Effector CD8-positive, alpha-beta T cell (primary cell): ENCODE results near the gene UGGT2.
"Not testable (repeated sequence)": the region's sequence is repeated elsewhere in the genome, so short reads cannot be mapped to it uniquely, and the experiment has no call there.

ENCODE experiments used
- DNase-seq: peaks from one replicate; lab custom pipeline; 2025; lab: John Stamatoyannopoulos, UW

UGGT2 gene

DNA sequence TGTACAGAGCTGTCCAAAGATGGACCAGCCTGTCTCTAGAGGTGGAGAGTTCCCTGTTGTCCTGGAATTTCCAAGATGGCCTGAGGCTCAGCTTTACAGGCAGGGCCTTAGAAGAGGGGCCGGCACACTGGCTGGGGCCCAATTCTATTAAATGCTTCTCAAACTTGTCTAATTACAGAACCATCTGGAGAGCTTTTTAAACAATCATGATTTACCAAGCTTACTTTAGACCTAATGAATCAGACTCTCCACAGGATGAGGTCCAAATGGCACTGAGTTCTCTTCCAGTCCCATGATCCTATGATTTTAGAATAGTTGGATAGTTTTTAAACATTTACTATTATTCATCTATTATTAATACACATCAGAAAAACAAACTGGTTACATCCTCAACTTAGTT lies 252.8 kb downstream of the UGGT2 start:
- no peak for DNase-seq

DNA sequence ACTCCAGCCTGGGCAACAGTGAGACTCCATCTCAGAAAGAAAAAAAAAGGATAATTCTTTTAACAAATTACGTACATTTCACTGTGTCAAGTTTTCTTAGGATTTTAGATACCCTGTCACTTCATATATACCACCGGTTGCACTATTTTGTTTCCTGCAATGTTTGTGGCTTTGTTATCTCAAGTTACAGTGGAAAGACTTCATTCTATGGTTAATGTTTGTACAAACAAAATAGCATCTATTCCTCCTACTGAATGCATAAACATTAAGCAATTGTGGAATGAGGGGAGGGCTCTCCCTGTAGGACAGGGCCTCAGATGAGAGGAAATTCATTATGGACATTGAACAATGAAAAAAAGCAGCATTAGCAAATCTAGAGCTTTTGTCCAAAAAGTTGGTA lies 256.2 kb downstream of the UGGT2 start:
- DNase-seq, result no peak

DNA sequence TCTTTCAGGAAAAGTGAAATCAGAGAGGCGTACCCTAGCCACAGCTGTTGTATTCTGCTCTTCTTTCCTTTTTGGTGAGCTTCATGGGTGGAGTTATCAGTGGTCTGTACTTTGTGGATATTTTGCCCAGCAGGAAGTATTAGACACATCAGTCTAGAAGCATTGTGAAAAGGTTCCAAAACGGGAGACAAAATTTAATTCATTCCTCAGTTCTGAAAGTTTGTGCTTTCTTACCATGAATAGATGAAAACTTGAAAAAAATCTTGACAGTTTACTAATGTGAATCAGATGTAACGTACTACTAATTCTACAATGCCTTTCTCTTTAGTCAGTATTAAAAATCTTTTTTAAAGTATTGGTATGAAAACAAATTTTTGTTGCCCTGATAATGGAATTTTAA lies 259.4 kb downstream of the UGGT2 start:
- no peak for DNase-seq

DNA sequence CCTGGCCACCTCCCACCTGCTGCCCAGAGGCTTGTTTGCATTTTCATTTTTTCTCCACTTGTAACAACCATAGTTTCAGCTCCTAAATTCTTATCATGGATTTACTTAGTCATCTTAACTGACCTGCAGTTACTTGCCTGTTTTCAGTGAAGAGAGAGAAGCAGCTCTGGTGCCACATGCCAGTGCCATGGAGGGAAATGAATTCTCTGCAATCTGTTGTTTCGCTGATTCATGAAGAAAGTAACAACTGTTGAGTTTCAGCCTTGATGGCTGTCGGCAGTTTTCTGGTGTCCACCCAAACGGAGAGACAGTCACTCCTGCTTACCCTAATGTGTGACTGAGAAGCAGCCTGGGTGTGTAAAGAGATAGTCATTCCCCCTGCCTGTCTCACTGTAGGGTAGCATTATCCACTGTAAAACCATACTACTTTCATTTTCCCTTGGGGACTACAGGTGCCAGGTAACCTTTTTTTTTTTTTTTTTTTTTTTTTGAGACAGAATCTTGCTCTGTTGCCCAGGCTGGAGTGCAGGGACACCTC lies 260.1 kb downstream of the UGGT2 start:
- DNase-seq, result no peak

DNA sequence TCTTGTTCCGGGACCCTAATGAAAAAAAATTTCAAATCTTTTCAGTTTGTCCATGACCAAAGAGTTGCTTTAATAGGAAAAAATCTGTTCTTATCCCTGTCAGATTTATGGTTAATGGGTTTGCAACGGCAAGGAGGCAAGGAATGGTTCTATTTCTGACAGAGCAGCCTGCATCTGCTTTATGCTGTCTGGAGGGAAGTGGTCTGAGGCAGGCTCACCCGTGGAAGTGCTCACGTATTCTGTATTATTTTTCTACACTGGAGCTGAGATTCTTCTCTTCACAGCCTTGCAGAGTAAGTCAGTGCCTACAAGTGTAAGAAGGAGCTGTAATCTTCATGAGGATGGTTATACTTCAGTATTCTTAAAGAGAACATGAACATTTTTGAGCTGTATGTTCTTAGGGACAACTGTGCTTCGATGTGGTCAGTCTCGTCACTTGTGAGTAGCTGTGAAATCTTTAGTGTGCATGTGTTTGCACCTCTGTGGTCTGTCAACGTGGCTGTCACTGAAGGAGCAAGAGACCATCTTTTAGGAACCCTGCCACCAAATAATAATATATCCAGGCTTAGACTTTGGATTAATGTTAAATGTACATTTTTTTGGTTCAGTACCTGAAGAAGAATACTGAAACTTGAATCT lies 262.0 kb downstream of the UGGT2 start:
- no peak for DNase-seq

DNA sequence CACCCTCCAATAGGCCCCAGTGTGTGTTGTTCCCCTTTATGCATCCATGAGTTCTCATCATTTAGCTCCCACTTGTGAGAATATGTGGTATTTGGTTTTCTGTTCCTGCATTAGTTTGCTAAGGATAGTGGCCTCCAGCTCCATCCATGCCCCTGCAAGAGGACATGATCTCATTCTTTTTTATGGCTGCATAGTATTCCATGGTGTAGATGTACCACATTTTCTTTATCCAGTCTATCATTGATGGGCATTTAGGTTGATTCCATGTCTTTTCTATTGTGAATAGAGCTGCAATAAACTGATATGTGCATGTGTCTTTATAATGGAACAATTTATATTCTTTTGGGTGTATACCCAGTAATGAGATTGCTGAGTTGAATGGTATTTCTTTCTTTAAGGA lies 263.9 kb downstream of the UGGT2 start:
- DNase-seq, result not testable (repeated sequence)

DNA sequence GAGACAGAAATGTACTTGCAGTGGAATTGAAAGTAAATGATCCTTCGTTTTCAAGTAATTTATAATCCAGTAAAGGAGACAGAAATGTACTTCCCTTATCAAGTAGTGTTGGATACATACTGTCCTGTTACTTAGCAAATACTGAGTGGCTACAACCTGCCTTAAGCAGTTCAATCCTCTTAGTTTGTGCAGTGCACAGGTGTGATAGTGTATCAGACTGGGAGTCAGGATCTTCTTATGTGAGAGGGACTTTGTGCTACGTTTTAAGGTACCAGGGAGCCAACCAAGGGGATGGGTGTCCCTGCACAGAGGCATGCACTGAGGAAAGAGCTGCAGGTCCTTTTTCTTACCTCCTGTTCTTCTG lies 265.1 kb downstream of the UGGT2 start:
- DNase-seq, result no peak

DNA sequence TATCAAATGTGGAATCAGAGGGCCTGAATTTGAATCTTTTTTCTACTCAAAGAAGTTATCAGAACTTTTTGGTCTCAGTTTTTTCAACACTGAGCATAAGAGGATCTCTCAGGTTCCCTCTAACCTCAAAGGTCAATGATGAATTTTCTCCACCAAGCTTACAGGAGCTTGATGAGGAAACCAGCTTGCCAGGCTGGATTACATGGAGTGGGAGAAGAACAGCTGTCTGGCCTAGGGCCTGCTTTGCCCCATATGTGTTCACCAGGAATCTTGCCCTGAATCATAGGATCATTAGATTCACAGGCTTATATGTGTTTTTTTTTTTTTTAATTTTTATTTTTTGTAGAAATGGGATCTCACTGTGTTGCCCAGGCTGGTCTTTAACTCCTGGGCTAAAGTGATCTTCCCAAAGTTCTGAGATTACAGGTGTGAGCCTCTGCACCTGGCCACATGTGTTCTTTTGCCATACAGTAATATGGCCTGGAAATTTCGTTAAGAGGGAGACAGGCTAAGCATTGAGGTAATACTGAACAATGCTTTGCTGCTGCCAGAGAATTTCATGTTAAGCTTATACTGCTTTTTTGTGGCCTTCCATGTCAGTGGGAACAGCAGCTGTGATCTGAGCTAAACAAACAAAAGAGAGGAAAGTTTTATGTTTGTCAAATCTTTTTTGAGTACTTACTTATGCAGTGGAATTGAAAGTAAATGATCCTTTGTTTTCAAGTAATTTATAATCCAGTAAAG lies 265.7 kb downstream of the UGGT2 start:
- no peak for DNase-seq

DNA sequence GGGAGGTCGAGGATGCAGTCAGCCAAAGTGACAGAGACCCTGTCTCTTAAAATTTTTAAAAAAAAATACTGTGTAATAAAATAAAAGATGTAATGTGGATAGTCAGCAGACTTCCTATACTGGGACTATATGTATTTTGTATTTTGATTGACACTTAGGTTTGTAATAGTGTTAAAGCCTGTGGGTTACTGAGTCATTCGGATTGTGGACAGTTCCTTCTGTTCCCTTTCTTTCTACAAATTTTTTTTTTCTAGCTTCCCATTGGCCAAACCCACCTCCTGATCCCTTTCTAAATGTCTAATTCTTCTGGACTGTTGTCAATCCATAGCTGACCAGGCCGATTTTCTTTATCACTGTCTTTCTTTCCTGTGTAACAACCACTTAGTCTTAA lies 268.3 kb downstream of the UGGT2 start:
- no peak for DNase-seq

DNA sequence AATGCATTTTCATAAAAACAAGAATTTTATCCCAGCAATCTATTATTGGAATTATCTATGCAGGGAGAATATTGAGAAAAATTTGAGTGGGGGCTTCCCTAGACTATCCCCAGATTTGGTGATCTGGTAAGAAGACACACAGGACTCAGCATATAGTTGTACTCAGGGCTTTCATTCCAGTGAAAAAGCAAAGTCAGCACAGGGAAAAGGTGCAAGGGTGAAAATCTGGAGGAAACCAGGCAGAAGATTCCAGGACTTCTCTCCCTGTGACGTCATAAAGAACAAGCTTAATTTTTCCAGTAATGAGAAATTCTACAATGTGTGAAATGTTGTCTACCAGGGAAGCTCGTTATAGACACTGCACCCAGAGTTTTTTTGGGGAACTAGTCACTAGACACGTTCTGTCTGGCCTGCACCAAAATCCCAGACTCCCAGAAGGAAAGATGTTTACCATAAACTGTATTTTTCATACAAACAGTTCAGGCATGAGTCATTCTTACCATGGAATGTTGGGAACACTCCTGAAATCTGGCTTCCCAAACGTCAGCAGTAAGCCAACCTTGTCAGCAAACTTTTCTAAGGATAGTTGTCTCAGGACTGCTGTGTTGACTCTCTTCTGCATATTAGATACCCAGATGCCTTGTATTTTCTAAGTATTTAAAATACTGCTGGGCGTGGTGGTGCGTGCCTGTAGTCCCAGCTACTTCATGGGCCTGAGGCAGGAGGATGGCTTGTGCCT lies 268.9 kb downstream of the UGGT2 start:
- DNase-seq, result no peak

DNA sequence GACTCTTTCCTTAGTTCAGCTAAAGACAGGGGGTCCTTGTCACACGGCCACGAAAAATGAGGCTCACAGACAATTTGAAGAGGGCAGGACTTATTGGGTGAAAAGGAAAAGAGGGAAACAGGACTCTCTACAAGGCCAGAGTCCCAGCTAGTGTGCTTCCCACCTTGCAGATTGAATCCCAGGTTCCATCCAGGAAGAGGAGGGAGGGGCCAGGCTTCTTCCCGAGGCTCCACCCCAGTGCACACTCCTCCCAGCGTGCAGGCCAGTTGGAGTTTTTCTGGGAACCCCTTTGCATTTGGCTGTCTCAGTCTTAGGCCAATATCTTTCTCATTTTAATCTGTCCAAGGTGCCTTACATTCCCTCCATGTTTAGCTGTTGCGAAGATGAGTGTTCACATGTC lies 269.5 kb downstream of the UGGT2 start:
- DNase-seq, result no peak

DNA sequence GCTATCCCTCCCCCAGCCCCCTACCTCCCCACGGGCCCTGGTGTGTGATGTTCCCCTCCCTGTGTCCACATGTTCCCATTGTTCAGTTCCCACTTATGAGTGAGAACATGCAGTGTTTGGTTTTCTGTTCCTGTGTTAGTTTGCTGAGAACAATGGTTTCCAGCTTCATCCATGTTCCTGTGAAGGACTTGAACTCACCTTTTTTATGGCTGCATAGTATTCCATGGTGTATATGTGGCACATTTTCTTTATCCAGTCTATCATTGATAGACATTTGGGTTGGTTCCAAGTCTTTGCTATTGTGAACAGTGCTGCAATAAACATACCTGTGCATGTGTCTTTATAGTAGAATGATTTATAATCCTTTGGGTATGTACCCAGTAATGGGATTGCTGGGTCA lies 271.3 kb downstream of the UGGT2 start:
- DNase-seq, result not testable (repeated sequence)

DNA sequence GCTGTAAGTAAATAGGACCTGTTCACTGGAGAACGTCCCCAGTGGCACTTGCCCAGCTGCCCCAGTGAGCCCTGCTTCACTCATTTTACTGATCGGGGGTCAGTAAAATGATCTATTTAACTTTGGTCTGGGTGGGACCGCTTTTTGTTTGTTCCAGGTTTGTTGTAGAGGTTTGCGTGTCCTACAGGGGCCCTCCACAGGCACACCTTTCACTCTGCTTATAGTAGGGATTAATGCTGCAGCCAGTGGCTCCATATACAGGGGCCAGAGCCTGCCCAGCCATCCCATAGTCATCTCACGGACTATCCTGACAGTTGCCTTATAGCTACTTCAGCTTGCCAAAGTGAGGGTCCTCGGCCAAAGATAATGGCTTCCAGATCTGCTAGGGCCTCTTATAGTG lies 272.2 kb downstream of the UGGT2 start:
- no peak for DNase-seq

DNA sequence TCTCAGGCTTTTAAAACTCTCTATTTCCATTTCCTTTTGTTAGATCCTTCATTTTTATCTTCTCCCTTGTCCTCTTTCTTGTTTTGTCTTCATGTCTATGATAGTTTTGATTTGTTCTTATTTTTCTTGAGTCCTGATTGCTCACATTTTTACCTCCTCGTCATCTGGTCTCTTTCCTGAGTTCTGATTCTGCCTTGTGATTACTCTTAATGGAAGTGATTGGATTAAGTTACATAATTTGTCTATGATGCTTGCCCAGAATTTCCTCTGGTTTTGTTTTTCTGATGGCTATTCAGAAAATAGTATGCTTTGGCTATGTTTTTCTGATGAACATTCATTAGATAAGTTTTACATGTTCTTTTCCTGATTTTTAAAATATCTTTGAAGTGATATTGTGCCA lies 273.7 kb downstream of the UGGT2 start:
- DNase-seq, result no peak

DNA sequence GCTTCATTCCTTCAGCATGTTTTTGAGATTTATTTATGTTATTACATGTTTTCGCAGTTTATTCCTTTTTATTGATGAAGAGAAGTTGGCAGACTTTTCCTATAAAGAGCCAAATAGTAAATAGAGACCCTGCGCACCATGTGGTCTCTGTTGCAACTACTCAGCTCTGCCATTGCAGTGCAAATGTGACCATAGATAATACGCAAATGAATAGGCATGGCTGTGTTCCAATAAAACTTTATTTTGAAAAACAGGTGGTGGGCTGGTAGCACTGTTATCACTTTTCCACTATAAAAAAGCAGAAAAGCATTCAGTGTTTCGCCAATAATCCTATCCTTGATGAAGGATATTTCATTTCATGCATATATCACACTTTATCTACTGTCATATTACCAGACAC lies 281.3 kb downstream of the UGGT2 start:
- DNase-seq, result no peak

DNA sequence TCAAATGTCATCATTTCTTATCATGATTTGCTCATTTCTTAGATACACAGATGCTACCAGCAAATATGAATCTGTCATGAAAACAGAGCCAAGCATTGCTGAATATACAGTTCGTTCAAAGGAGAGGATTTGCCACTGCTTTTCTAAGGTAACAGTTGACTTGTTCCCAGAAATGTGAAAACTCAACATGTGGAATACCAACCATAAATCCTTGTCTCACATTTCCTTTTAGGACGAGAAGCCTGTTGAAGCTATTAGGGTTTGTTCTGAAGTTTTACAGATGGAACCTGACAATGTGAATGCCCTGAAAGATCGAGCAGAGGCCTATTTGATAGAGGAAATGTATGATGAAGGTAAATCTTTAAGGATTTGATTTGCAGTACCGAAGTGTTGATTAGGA lies 289.6 kb downstream of the UGGT2 start:
- no peak for DNase-seq

DNA sequence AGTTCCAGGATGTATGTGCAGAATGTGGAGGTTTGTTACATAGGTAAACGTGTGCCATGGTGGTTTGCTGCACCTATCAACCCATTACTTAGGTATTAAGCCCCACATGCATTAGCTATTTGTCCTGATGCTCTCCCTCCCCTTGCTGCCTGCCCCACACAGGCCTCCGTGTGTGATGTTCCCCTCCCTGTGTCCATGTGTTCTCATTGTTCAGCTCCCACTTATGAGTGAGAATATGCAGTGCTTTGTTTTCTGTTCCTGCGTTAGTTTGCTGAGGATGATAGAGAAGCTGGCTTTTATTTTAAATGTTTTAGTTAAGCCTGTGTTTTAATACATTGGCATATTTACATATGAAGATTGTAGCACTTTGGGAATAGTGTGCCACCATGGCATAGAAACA lies 290.6 kb downstream of the UGGT2 start:
- not testable (repeated sequence) for DNase-seq

DNA sequence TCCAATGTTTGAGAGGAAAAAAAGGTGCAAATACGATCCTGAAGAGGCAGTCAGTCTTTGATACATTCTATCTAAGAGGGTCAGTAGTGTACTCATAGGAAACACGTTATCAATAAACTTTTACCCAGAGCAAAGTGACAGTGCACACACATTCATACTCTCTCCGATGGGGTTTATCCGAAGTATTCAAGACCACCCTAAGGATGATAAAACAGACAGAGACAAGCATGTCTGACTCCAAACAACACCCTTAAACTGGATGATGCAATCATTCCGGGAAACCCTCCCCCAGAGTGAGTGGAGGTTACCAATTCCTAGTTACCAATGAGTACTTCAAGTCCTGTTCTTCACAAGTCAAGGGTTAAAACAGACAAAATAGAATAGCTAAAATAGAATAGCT lies 297.1 kb downstream of the UGGT2 start:
- DNase-seq, result no peak

DNA sequence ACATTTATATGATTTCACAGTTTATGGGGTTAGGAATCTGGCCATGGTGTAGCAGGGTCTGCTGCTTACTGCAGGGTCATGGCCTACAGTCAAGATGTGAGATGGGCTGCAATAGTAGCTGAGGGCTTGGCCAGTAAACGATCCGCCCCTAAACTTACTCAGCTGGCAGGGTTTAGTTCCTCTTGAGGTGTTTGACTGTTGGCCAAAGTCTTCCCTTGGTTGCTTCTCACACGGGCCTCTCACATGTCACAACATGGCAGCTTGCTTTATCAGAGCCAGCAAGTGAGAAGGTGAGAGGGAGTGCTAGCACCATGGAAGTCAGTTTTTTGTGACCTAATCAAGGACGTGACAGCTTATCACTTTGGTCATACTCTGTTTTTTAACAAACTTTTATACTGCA lies 299.1 kb downstream of the UGGT2 start:
- no peak for DNase-seq

DNA sequence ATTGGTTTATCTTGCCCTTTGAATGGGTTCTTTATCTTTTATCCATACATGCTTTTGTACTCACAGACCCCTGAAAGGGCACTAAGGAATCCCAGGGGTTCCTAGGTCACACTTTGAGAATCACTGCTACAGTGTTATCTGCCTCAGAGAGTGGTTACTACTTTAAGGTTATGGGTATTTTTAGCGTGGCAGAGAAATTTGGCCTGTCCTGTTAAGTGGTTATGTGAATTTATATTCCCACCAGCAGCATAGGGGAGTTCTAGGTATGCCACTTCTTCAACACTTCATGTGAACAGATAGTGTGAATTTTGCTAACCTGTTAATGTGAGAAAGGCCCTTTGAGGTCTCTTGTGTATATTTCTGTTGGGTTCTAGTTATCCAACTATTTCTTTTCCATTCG lies 300.5 kb downstream of the UGGT2 start:
- DNase-seq, result no peak
